C1 segment of cervical spinal cord (tissue), 14 donors: ENCODE data around the gene MYH9.

ENCODE experiments used
- DNase-seq, 14 donors: peaks; one replicate each; lab custom pipeline; 2025; lab: John Stamatoyannopoulos, UW

Gene MYH9

DNA sequence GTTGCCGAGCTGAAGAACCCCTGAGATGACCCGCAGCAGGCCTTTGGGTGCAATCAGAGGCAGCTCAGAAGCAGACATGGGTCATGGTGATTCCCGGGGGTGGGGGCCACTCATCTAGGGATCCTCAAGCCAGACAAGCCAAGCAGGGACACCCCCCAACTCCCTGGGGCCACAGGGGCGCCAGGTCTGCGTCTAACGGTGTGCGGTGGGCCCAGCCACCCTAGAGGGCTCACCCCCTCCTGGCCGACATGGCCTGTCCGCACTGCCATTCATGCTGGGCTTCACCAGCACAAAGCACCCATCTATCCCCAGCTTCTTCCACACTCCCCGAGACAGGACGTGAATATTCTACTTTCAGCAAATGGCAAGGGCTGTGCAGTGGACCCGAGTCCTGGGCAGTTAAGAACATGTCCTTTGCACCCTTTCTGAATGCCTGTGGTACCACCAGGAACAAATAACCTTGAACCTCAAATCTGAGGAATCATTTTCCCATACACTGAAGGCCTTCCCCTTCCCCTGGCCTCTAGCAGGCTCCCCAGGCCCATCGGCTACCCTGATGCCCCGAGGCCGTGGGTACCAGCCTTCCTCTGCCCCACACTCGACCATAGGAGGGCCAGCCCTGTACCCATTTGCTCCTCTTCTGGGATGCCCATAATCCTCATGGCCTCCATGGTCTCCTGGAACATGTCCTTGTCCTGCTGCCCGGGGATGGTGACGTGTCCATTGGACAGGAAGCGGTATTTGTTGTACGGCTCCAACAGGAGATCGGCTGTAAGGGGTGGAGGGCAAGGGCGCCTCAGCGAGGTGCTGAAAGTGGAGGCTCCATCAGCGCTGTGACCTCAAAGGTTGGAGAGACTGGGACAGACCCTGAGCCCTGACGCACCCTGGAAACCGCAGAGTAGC, 67.9 kb downstream of the MYH9 start:
- DNase-seq: no peak

DNA sequence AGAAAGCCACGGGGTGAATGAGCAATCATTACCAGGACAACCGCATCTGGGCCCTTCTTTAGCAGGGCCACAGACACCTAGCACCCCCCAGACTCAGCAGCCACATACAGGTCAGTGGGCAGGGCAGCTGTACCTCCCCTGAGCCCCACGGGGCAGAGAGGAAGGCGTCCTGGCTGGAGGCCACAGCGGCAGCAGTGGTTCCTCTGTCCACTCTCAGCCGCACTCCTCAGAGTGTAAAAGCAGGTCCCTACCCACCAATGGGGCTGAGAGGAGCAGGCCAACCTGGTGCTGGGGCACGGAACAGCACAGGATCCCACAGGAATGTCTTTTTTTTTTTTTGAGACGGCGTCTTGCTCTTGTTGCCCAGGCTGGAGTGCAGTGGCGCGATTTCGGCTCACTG, 69.3 kb downstream of the MYH9 start:
- DNase-seq: no peak

DNA sequence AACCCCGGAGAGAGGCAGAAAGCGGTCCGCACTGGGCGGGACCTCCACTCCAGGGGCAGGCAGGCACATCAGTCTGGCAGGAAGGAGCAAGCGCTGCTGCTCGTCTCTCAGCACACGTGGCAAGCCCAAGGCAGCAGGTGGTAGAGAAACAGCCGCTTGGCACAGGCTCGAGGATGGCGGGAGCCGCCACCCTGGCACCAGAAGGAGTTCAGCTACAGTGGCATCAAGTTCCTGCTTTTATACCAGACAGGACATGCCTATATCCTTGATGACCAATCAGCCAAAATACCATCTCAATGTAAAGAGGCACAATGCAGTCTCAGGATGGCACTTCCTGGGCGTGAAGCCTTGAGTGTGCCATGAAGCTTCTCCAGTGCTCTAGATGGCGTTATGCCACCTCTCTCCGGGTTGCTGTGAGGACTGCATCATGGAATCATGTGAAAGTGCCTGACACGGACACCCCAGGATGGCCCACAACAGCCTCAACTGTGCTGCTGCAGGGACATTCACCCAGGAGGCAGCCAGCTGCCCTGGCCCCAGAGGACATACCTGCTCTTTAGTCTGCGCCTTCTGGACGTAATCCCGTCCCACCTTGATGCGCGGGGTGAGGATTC, 70.0 kb downstream of the MYH9 start:
- DNase-seq: peak in 1 of 14 donors; percentile 3

DNA sequence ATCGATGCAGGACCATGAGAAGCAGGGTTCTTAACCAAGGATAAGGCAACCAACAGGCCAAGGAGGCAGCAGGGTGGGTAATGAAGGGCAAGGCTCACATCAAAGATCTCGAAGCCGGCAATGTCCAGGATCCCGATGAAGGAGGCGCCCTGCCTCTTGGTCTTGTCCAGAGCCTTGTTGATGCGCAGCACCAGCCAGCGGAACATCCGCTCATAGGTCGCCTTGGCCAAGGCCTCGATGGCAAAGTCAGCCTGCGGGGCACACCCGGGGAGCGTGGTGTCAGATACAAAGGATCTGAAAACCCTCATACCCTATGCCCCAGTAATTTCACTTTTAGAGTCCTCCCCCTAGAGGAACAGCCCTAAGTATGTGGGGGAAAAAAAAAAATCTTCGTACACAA, 71.3 kb downstream of the MYH9 start:
- DNase-seq: no peak

DNA sequence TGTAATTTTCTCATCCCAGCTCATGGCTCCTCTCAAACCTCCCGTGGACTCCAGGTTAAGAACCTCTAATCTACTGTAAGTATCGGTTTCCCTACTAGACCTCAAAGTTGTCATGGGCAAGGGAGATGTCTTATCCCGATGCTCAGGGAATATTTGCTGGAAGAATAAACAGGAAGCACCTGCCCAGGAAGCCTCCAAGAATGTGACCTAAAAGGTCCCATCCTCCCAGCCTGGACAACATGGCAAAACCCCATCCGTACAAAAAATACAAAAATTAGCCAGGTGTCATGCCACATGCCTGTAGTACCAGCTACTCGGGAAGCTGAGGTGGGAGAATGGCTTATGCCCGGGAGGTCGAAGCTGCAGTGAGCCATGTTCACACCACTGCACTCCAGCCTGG, 72.4 kb downstream of the MYH9 start:
- no peak for DNase-seq

DNA sequence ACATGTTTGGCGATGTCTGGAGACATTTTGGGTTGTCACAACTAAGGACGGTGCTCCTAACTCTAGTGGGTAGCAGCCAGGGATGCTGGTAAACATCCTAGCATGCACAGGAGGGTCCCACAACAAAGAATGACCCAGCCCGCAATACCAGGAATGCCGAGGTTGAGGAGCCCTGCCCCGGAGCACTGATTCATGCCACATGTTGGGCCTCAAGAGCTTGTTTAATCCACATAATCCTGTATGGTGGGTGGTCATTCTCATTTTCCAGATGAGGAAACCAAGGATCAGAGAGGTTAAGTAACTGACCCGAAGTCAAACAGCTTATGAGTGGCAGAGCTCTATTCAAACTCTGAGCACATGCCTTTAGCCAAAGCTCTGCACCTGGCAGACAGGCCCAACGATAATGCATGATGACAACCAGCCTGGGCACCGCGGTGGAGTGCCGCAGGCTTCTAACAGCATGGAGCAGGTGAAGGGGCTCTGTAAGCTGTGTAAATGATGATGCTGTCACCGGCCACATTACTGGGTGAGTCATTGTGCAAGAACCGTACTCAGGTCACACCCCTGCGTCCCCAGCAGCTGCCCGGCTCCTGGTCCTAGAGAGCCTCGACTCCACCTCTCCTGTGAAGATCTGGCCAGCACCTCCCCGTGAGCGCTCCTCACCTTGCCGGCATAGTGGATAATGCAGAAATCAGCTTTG, 76.2 kb downstream of the MYH9 start:
- DNase-seq: no peak

DNA sequence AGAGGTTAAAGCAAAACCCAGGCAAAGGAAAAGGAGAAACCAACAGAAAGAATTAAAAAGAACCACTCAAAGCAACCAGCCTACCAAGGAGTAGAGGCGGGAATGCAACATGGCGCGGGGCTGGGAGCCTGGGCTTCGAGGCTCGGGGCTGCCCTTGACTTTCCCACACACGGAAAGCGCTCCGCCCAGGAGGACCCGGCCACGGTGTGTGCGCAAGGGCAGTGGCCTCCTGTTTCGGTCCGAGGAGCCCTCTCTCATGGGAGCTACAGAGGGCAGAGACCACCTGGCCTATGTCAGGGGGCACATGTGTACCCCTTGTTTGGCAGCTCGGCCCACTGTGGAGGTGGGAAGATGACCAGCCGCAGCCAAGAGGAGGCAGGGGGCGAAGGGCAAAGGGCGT, 78.9 kb downstream of the MYH9 start:
- no peak for DNase-seq

DNA sequence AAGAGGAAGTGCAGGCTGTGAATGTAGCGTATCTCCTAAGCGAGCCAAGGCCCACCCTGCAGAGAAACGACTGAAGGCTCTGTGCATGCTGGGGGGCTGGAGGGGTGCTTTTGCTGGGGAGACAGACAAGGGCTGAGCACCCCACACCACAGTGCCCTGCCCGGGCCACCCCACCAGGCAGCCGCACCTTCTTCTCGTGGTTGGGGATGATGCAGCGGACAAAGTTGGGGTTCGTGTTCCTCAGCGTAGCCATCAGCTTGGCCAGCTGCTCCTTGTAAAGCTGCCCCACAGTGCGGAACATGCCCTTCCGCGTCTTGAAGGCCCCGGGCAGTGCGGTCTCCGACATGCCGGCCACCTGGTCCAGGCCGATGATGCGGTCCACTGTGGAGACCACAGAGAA, 81.5 kb downstream of the MYH9 start:
- no peak for DNase-seq

DNA sequence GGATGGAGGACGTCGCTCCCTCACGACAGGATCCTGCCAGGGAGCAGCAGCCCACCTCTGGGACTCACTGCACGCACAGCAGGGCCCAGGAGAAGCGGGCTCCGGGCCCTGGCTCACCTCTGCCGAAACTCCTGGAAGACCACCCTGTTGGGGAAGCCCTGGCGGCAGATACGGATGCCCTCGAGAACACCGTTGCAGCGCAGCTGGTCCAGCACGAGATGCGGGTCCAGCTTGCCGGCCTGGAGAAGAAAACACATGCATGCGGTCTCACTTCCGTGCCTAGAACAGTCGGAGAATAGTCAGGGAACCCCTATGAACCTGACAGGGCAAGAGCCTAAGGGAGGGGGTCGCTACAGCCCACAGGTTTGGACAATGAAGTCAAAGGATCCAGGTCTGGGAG, 82.0 kb downstream of the MYH9 start:
- no peak for DNase-seq

DNA sequence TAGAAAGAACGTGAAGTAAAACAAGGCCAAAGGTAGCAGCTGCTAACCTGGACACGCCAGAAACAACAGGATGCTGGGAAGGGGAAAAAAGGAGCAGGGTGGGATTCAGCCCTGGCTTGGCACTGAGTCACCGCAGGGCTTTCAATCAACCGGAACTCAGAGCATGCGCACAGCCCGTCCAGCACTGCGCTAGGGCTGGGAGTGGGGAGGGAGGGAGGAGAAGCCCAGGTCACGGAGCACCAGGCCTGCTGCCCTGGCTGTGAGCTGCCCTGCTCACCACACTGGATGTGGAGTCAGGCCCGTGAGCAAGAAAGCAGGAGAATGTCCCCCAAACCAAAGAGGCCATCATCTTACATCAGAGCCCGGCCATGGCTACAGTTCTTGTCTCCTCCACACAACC, 83.3 kb downstream of the MYH9 start:
- DNase-seq: no peak

DNA sequence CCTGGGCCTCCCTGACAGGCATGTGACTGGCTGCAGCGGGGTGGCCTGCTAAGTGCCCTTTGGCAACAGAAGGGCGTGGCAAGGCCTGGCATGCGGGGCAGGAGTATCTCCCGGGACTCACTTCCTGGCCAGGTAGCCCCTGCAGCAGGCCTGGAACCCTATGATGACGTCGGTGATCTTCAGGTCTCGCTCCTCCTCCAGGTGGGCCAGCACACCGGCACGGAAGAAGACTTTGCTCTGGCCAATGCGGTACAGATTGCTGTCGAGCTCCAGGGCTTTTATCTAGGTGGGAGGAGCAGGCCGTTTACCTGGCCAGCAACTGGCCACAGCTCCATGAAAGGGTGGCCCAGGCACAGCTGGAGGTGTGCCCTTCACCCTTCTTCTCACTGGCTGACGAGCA, 83.9 kb downstream of the MYH9 start:
- no peak for DNase-seq

DNA sequence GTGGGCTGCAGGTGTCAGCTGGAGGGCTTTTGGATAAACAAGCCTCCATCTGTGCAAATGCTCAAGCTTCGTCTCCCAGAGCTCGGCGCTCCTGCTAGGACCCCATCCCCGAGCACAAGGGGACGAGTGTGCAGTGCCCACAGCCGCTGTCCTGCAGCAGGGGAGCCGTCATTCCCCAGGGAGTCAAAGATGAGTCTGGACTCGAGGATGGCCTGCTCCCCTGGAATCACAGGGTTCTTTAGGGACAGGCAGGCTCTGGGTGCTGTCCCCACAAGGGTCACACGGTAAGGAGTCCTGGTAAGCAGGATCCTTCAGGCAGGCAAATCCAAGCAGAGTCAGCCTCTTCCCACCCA, 84.7 kb downstream of the MYH9 start:
- DNase-seq: no peak

DNA sequence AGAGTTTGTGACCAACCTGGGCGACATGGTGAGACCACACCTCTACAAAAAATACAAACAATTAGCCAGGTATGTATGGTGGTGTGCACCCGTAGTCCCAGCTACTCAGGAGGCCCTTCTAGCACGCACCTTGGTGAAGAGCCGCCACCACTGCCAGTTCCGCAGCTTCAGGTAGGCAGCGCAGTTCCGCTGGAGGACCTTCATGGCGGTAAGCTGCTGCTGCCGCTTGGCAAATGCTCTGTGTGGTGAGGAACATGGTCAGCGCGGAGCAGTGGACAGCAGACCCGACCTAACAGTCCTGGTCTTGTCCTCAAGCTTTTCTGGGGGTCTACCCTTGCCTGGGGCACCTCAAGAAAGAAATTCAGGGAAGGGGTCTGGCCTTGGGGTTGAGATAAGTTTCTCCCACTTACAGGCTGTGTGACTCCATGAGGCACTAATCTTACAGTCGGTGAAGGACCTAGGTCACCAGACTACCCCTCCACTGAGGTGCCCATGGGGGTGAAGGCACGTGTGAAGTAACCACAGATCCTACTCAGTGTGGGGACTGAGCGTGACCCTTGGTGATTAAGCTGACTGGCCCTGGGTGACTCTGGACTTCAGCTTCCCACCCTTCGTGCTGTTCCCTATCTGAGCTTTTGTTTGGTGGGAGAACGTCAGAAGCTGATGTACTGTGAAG, 85.2 kb downstream of the MYH9 start:
- no peak for DNase-seq

DNA sequence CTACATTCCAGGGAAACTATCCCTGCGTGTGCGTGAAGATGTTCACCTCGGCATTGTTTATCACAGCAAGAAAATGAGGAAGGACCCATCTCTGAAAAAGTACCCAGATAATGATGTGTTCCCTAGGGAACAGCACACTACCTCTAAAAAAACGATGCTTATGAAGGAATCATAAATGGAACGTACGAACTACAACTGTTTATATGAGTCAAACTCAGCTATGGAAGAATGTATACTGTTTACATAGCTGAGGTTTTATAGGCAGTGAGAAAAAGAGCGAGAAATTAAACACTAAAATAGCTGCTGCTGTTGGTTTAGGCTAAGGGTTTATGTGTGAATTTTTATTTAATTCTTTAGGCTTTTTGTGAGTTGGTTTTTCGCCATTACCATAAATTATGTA, 85.9 kb downstream of the MYH9 start:
- DNase-seq: no peak

DNA sequence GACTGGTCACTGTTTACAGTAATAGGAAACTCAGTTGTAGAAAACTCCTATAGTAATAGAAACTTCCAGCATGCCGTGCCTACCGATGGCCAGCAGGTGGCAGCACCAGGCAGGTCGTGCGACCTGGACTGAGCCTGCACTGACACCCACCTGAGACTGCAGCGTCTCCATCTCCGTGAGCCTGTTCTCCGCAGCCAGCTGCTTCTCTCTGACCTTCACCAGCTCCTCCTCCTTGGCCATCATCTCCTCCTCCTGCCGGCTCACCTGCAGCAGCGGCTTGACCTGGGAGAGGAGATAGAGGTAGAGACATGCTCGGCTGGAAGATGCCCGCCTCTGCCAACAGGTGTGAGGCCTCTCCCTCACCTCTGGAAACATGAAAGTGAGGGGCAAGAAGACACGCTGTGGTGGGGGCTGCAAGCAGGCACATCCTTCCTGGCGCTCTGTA, 86.4 kb downstream of the MYH9 start:
- peak in 11 of 14 donors; percentile 8 to 61 (median 27) for DNase-seq

DNA sequence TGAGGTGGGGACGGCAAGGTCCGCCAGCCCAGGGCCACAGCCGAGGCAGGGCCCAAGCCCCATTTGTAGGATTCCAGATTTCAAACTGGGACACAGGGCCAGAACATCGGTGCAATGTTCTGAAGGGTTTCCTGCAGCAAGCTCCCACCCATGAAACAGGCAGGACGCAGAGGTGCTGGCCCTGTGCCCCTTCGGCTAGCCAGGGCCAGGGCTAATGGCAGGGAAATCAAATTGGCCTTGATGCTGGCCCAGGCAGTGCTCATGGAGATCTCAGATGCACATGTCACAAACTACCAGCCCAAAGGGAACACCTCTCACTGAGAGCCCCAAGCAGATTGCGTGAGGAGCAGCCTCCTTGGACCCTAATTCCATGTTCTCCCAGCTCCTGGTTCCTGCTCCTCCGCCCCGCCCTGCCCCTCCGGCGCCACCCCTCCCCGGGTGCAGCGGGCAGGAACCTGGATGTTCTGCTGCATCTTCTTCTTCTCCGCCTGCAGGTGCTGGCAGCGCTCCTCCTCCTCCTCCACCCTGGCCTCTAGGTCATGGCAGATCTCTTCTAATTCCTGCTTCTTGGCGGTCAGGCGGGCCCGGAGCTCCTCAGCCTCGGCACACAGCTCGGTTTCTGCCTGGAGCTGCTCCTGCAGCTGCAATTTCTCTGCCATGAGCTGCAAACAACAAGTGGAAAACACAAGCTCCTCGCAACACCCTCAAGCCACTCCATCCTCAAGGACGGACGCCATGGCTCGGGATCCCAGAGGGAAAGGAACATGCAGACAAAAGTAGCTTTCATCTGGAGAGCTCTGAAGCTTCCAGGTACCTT, 87.2 kb downstream of the MYH9 start:
- DNase-seq: no peak

DNA sequence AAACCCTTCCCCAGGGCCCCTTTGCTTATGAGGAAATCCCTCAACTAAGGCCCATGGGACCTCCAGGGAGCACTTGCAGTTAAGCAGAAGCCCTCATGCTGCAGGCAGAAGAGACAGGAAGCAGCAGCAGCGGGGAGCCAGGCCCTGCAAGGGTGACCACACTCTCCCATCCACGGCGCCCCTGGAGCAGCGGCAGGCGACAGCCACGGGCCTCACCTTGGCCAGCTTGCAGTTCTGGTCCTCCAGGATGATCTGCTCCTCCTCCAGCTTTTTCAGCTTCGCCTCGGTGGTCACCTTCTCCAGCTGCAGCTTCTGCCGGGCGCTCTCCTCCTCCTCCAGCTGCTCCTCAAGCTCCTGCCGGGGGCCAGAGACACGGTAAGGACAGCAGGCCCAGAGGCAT, 87.9 kb downstream of the MYH9 start:
- no peak for DNase-seq

DNA sequence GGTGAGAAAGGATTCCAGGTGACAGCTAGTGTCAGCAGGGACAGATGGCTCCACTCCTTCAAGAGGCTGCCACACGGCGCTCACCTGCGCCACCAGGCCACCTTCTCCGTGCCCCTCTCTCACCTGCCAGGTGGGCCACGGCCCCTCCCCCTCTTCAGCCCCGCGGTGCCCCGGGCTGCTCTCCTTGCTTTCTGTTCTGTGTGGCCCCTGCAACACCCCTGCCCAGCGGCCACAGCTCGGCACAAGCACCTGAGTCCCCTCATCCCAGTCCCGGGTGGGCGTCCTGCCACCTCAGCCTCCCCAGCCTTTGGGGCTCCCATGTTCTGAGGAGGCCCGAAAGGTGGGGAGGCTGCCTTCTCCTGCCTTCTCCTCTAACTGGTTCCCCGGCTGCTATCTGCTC, 88.5 kb downstream of the MYH9 start:
- no peak for DNase-seq

DNA sequence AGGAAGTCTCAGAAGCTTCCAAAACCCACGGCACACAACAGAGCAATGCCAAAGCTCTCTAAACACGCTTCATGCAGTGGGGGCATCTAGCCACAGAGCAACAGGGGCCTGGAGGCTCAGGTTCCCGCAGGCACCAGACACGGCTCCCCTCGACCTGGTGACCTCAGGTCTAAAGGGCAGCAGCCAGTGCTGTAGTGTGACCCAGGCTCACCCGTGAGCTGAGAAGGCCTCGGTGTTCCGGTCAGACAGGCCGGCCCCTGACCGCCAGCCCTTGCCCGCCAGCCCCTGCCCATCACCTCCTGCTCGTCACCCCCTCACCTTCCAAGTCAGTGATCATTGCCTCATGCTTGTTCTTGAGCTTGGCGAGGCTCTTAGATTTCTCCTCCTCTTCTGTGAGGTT, 89.2 kb downstream of the MYH9 start:
- DNase-seq: no peak

DNA sequence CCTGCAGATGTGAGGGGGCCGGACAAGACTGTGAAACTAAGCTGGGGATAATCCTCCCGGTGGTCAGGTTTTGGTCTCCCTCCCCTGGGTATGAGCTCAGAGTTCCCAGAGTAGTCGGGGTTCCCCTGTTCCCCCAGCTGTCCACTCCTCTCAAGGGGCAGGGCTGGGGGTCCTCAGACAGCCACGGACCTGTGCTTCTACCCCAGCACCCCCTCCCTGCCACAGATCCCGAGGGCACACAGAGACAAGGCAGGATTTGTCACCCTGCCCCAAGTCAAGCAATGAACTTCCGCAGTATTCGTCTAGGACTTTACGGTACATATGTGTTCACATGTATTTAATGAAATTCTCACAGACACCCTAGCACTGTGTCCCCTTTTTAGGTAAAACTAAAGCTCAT, 89.6 kb downstream of the MYH9 start:
- no peak for DNase-seq

DNA sequence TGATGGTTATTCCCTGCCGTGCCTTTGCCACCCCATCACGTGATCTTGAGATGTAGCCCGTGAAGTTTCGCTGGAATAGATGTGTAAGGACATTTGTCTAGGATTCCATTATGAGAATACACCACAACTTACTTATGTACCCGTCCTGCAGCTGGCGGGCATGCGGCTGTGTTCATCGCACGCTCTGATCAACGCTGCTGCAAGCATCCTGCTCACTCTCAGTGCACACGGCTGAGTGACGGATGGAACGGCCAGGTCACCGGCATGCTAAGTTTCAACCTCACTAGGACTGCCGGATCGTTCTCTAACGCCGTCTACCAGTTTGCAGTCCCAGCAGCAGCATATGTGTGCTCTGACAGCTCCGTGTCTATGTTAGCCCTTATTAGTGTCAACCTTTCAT, 90.2 kb downstream of the MYH9 start:
- DNase-seq: no peak
